HG03097 (cell line): ENCODE measurements around the gene MPDZ.

Experiments used
- ATAC-seq: cut with Tn5 transposase; IDR thresholded peaks from one replicate; pipeline ENCODE4 v1.9.1; 2021; ENCODE audit not compliant: unreplicated experiment, low FRiP score

Gene MPDZ, protein sequence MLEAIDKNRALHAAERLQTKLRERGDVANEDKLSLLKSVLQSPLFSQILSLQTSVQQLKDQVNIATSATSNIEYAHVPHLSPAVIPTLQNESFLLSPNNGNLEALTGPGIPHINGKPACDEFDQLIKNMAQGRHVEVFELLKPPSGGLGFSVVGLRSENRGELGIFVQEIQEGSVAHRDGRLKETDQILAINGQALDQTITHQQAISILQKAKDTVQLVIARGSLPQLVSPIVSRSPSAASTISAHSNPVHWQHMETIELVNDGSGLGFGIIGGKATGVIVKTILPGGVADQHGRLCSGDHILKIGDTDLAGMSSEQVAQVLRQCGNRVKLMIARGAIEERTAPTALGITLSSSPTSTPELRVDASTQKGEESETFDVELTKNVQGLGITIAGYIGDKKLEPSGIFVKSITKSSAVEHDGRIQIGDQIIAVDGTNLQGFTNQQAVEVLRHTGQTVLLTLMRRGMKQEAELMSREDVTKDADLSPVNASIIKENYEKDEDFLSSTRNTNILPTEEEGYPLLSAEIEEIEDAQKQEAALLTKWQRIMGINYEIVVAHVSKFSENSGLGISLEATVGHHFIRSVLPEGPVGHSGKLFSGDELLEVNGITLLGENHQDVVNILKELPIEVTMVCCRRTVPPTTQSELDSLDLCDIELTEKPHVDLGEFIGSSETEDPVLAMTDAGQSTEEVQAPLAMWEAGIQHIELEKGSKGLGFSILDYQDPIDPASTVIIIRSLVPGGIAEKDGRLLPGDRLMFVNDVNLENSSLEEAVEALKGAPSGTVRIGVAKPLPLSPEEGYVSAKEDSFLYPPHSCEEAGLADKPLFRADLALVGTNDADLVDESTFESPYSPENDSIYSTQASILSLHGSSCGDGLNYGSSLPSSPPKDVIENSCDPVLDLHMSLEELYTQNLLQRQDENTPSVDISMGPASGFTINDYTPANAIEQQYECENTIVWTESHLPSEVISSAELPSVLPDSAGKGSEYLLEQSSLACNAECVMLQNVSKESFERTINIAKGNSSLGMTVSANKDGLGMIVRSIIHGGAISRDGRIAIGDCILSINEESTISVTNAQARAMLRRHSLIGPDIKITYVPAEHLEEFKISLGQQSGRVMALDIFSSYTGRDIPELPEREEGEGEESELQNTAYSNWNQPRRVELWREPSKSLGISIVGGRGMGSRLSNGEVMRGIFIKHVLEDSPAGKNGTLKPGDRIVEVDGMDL (N-terminal part only)

GRCh38 chr9:13279284-13280141, at the start of gene MPDZ:
MPDZ (minus strand) TSS chr9:13279692; CDS start chr9:13250315, 29,377 bp downstream.
- no peak for ATAC-seq

DNA sequence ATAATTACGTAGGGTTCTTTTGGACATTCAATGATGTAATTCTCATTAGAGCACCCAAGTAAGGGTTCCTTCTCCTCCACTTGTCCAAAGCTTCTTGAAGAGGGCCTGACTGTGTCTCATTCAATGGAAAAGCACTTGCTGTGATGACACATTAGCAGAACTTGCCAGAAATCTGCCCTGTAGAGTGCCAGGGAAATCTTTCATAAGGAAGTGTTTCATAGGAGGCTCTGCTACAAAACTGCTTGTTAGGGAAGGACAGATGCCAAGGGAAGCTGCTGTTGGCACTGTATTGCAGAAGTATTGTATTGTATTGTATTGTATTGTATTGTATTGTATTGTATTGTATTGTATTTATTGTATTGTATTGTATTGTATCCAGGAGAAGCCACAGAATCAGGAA, 45.5 kb upstream of the MPDZ start:
- ATAC-seq, result no peak

- no peak for ATAC-seq
These were observed 43.5 kb upstream of the MPDZ start for GRCh38 chr9:13322828-13323550.

- ATAC-seq, result no peak
These were observed 38.5 kb upstream of the MPDZ start for GRCh38 chr9:13318027-13318426.

DNA sequence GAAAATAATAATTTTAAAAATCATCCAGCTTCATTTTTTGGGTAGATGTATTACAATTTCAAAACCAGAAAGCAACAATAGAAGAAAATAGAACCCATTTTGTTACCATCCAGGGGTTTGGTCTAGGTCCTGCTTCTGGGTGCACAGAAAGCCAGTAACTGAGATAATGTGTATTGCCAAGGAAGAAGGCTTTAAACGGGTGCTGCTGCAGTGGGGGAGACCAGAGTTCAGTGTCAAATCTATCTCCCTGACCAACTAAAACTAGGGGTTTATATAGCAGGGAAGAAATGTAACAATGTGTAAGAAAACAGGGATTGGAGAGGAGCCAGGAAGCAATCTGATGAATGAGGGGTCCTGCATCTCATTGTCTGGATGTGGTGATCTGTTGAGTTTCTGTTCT, 17.5 kb upstream of the MPDZ start:
- no peak for ATAC-seq

GRCh38 chr9:13295556-13295955, 16.1 kb upstream of the MPDZ start:
- no peak for ATAC-seq

- ATAC-seq, result no peak
These were observed 13.3 kb upstream of the MPDZ start for GRCh38 chr9:13292782-13293181.

- no peak for ATAC-seq
These were observed 12.7 kb upstream of the MPDZ start for GRCh38 chr9:13292158-13292557.

DNA sequence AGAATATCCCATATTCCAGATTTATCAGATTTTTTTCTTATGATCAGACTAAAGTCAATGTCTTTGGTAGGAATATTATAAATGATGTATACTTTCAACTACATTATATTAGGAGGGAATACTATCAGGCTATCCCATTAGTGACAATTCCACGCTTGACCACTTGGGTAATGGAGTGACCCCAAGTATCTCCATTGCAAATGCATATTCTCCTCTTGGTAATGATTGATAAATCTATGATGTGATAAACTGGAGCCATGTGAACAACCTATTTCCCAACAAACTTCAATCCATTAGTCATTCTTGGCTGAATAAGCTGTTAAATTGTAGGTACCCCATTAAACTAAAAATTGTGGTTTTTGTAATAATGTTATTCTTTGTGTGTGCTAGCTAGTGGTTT, 12.2 kb upstream of the MPDZ start:
- no peak for ATAC-seq

DNA sequence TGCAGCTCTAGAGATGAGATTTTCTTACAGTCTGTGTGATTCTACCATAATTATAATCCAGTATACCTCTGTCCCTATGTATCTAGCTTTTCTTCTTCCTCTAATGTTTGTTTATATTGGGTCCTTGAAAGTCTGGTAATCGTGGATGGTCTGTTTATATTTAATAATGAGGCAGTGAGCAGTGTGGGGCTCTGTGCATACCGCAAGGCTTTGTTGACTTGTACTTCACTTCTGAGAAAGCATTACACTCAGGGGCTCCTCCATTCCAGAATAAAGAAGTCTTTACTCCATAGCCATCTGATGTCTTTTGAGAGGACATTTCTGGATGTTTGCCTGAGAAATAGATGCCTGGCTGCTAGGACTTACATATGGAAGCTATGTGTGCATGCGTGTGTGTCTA, 4.5 kb upstream of the MPDZ start:
- ATAC-seq, result no peak

- no peak for ATAC-seq
These were observed 3.5 kb upstream of the MPDZ start for GRCh38 chr9:13282998-13283397.

DNA sequence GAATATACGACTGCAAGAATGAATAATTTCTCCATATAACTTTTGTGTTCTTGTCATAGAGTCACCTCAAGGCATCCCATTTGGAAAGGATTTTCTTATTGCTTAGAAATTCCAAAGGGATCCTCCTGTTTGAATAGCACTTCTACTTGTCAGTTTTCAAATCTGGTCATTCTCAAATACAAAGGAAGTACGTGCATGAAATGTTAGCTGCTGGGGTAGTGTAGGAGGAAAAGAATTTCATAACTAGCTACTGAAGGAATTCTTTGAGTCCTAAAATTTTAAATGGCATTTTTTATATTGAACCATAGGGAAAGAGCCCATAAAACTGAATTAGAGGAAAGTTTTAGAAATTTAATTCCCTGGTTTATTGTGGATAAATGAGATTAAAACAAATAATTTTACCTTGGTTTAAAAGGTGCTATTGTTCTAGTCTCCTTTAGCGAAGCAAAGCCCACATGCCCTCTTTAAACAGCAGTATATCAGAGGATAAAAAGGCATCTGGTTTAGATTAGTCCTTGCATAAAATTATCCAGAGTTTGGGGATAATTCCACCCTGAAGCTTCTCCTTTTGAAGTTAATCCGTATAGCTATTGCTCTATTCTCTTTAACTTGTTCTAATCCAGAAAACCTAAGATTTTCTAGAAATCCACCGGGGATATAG, 2.0 kb upstream of the MPDZ start:
- ATAC-seq, result no peak

GRCh38 chr9:13278368-13279246, 885 bp downstream of the MPDZ start:
- ATAC-seq, result no peak

- no peak for ATAC-seq
These were observed 1.5 kb downstream of the MPDZ start for GRCh38 chr9:13278023-13278367.

DNA sequence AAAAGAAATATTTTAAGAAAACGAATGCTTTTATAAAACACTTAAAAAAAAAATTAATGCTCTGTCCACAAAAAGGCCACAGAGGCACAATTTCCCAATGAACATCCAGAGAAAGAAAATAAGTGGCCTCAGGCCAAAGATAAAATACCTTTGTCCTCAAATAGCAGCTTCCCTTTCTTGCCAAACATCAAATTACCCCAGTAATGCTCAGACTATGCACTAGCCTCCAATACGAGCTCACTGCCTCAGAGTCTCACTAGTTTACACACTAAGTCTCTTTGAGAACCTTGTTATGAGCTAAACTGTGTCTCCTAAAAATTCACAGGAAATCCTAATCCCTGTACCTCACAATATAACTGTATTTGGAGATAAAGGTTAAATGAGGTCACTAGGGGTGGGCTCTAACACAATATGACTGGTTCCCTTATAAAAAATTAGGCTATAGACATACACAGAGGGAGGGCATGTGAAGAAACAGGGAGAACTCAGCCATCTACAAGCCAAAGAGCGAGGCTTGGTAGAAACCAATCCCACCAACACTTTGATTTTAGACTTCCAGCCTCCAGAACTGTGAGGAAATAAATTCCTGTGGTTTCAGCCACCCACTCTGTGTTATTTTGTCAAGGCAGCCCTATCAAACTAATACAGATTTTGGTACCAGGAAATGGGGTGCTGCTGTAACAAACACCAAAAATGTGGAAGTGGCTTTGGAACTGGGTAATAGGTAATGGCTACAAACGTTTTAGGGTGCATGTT, 4.4 kb downstream of the MPDZ start:
- no peak for ATAC-seq

DNA sequence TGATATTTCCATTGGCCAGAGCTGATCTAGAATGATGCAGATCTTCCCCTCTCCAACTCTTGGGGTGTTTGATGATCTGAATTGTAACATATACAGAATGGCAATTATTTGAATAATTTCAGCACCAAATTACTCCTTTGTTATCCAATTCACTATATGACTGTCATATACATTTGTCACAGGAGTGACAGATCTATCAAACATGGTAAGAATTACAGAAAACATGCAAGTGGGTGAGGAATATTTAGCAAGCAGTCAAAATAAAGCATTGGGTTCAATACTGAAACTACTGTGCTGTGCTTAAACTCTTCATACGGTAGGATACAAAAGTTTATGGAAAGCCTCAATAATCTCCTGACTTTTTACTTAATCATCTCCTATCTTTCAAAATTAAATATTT, 8.8 kb downstream of the MPDZ start:
- ATAC-seq, result no peak
